ENCODE data around the gene FBLIM1.
"Not testable (repeated sequence)": the region's sequence is repeated elsewhere in the genome, so short reads cannot be mapped to it uniquely, and the experiment has no call there.

FBLIM1 gene

GRCh38 chr1:15770313-15770962 lies 11.8 kb downstream of the FBLIM1 start:
- DNase-seq: no peak

- no peak for DNase-seq
These were observed 13.4 kb downstream of the FBLIM1 start for GRCh38 chr1:15771836-15772515.

GRCh38 chr1:15775706-15776105 lies 17.1 kb downstream of the FBLIM1 start:
- no peak for DNase-seq

- no peak for DNase-seq
These were observed 19.5 kb downstream of the FBLIM1 start for GRCh38 chr1:15777909-15778707.

GRCh38 chr1:15785683-15786082 lies 27.1 kb downstream of the FBLIM1 start:
- no peak for DNase-seq

DNA sequence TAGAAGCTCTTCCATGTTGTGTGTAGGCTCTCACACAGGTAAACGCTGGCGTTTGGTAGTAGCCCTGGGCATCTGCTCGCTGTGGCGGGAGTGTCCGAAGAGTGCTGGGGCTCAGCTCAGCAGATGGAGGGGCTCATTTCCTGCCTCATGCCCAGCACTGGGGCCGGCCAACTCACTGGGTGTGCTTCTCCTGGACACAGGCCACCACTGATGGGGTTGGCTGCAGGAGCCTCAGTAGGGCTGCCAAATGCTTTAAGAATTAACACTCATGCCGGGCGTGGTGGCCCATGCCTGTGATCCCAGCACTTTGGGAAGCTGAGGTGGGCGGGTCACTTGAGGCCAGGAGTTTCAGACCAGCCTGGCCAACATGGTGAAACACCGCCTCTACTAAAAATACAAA lies 28.0 kb downstream of the FBLIM1 start:
- no peak for DNase-seq

DNA sequence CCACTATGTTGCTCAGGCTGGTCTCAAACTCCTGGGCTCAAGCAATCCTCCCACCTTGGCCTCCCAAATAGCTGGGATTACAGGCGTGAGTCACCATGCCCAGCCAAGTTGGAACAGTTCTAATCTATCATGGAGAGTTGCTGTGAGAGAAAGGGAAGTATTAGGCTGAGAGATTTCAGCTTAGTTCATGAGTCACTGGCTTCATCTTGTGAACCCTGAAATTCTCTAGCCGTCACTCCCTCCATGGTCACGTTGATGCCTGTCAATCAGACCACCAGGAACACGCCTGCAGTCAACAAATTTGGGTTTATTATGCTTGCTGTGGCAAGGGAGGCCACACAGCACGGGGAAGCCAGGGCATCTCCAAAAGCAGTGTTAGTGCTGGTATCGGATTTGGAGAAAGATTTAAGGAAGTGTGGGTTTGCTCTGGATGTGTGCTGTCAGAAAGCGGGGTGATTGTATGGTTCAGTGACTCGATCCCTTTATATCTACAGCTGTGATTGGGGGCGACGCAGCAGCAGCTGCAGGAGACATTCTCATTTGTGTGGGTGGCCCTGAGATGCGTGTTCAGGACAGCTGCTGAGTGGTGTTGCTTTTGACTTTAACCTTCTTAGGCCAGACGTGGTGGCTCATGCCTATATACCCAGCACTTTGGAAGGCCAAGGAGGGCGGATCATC lies 30.2 kb downstream of the FBLIM1 start:
- peak; percentile 90 for DNase-seq

GRCh38 chr1:15796086-15796462 lies 37.5 kb downstream of the FBLIM1 start:
- no peak for DNase-seq

GRCh38 chr1:15797614-15798390 lies 39.2 kb downstream of the FBLIM1 start:
- DNase-seq: no peak

- peak; percentile 51 for DNase-seq
These were observed 40.6 kb downstream of the FBLIM1 start for GRCh38 chr1:15799004-15799867.

DNA sequence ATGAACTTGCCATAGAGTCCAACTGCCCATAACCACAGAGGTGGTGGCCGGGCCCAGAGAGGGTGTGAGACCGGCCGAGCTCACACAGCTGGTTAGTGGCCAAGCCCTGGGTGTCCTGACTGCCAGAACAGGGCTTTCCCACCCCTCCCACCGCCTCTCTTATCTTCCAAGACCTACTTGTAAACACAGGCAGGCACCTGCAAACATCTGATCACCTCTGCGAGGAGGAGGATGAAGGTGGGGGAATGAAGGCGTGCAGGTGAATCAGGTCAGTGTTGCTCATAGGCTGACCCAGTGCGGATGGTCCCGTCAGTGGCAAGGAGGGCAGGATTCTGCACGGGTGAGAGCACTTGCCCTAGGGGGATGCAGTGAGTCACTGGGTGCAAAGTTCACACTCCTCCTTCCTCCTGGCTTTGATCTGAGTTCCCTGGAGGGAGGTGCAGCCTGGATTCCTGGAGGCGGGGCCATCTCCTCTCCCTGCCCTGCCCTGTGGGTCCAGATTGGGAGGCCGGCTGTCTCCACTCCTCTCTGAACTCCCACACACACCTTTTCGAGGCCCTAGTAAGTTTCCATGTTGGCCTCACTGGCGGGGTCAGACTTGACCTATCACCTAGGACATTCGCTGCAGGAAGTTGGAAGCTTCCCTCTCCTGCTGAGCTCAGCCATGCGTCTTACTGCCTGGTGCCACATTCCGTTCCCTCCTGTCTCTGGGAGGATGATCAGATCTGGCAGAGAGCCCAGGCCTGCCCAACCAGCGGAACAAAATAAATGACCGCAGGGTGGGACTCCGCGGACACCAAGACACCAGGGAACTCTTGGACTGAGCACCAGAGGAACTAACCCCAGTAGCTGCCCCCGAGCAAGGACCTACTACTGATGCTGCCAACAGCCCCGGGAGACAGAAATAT lies 41.6 kb downstream of the FBLIM1 start:
- DNase-seq: no peak

DNA sequence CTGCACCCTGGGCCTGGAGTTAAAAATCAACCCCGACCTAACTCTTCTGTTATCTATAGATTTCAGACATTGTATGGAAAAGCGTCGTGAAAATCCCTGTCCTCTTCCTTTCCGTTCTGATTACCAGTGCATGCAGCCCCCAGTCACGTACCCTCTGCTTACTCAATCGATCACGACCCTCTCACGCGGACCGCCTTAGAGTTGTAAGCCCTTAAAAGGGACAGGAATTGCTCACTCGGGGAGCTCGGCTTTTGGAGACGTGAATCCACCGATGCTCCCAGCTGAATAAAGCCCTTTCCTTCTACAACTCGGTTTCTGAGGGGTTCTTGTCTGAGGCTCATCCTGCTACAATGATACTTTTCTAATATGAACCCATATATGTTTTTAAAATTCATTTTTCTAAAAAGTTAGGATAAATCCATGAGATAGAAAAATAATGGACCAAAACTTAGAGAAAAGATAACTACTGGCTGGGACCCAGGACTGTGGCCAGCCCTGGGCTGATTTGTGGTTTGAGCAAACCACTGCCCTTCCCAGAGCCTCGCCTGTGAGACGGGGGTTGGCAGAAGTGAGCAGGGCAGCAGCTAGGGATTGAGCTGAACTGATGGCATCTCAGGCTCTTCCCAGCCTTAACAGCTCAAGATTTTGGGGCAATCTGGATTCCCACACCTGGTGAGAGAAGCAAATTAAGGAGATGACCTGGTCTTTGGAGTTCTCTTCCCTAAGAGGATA lies 43.8 kb downstream of the FBLIM1 start:
- no peak for DNase-seq

DNA sequence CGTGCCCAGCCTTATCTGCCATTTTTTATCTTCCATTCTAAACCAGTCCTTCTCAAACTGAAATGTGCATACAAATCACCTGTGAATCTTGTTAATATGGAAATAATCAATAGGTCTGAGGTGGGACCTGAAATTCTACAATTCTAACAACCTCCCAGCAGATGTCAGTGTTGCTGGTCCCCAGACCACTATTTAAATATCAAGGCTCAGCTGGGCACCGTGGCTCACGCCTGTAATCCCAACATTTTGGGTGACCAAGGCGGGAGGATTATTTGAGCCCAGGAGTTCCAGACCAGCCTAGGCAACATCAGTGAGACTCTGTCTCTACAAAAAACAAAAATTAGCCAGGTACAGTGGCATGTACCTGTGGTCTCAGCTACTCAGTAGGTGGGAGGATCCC lies 44.8 kb downstream of the FBLIM1 start:
- DNase-seq: no peak

DNA sequence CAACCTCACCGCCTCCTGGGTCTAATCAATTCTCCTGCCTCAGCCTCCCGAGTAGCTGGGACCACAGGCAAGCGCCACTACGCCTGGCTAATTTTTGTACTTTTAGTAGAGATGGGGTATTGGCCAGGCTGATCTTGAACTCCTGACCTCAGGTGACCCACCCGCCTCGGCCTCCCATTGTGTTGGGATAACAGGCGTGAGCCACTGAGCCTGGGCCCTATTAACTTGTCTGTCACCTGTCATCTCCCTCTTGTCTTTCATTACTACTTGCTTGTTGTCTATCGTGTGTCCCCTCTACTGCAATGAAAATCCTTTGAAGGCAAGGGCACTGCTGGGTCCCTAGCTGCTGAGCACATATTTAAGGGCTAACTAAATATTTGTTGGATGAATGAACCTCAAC lies 45.5 kb downstream of the FBLIM1 start:
- DNase-seq: no peak

DNA sequence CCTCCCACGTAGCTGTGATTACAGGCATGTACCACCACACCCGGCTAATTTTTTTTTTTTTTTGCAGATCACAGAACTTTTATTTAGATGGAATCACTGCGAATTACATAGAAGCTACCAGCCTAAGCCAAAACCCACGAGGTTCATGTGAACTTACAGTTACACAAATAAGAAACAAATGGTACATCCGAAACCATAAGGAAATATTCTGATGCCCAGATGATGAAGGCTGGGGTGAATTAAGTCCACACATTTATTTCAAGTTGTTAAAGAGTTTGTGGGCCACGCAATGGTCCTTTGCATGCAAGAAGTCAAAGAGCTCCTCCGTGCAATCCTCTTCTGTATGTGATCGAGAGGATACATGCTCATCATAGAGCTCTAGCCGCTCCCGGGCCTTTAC lies 48.5 kb downstream of the FBLIM1 start:
- DNase-seq: no peak

DNA sequence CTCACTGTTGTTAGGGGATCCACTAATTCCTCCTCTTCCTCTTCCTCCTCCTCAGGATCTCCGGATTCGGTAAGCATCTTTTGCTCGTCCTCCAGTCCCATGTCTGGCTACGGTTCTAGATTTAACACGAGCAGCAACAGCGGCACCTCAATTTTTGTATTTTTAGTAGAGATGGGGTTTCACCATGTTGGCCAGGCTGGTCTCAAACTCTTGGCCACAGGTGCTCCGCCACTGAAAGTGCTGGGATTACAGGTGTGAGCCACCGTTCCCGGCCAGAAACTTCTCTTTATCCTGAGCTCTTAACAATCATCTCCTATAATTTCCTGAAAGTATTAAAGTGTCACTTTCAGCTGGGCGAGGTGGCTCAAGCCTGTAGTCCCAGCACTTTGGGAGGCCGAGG lies 49.0 kb downstream of the FBLIM1 start, which contains the start of gene UQCRHL:
Gene UQCRHL (minus strand): TSS at position 101 of the 400 bp plus-strand sequence. CDS start 0 bp downstream, at position 101.
- DNase-seq: not testable (repeated sequence)

GRCh38 chr1:15808955-15809354 lies 50.4 kb downstream of the FBLIM1 start:
- no peak for DNase-seq

DNA sequence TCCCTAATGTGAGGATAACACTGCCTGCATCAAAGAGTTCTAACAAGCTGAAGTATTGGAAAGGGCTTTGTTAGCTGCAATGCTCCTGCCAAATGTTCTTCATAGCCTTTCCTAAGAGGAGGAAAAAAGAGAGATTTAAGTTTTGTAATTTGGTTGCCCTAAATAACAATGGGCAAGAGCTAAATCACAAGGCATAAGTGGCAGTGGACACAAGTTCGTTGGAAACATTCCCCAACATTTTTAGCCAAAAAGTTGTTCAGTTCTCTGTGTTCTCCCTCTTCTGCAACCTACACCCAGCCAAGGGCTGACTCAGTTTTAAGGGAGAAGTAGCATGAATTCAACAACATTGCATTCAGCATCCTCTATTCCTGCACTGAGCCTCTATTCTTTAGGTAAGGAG lies 51.5 kb downstream of the FBLIM1 start:
- no peak for DNase-seq

DNA sequence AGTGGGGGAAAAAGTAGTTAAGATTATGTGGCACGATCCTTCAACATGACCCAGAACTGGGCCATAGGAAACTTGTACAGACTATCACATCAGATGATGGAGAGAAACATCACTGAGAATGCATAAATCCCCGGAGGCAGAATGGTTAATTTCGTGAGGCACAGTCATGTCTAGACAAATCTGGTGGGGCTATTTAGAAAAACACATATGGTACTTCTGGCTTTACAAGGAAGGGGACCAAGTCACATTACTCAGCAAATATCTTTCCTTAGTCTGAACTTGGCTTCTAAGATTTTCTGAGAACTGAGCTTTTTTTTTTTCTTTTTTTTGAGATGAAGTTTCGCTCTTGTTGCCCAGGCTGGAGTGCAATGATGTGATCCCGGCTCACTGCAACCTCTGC lies 58.1 kb downstream of the FBLIM1 start:
- no peak for DNase-seq

DNA sequence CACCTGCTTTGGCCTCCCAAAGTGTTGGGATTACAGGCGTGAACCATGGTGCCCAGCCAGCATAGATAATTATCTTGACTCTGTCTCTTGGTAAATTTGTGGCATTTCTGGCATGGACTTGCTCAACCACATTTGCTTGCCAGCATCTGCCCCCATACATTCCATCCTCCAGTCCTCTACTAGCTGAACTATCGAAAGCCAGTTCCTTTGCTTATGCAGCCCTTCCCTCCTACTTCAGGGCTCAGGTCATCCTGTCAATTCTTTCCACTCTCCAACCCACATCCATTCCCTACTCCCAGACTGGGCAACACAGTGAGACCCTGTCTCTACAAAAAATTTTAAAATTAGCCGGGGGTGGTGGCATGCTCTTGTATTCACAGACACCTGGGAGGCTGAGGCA lies 61.9 kb downstream of the FBLIM1 start:
- DNase-seq: no peak
